Subcutaneous preadipocyte (primary cell): ENCODE data around the gene ZNF778. TPM values are rescaled to one million over a fixed set of nuclear protein-coding genes. Genes with fewer than 3 reads are reported as not detected.

ENCODE experiments used
- total RNA-seq: library from RNA; depleted of rRNA; stranded (reverse); fragments of >200 nt; gene quantifications from 2 replicates; pipeline ENCODE4 v1.2.3, GENCODE V29; 2012

The ZNF778 gene
- 6.2 and 7.4 TPM in 2 replicates for total RNA-seq

GRCh38 chr16:89217388-89218191 lies at the start of gene ZNF778:
Gene ZNF778 (plus strand): TSS chr16:89217703. CDS start chr16:89221128, 3,425 bp downstream.

GRCh38 chr16:89171216-89172170 lies 46.0 kb upstream of the ZNF778 start, which contains the start of gene CDH15:
Gene CDH15 (plus strand): TSS chr16:89171748. CDS start chr16:89171832, 84 bp downstream.

GRCh38 chr16:89200124-89200849 lies 17.2 kb upstream of the ZNF778 start, which contains the start of gene SLC22A31:
Gene SLC22A31 (minus strand): TSS chr16:89200537. CDS start chr16:89200501, 36 bp downstream.

Other genes with a start within 250 kb of the ZNF778 start
- not detected in 2 replicates for gene CBFA2T3, start 240.5 kb upstream of the ZNF778 start, total RNA-seq
- 27.2 and 30.3 TPM in 2 replicates for gene ACSF3, start 123.9 kb upstream of the ZNF778 start, total RNA-seq
- gene CDH15, start 46.0 kb upstream of the ZNF778 start, total RNA-seq, result 0.20 TPM in 1 of 2 replicates, not detected in the other
- 0.20 TPM in 1 of 2 replicates, not detected in the other for gene SLC22A31, start 17.2 kb upstream of the ZNF778 start, total RNA-seq